ENCODE results near the gene ETF1.

The ETF1 gene

DNA sequence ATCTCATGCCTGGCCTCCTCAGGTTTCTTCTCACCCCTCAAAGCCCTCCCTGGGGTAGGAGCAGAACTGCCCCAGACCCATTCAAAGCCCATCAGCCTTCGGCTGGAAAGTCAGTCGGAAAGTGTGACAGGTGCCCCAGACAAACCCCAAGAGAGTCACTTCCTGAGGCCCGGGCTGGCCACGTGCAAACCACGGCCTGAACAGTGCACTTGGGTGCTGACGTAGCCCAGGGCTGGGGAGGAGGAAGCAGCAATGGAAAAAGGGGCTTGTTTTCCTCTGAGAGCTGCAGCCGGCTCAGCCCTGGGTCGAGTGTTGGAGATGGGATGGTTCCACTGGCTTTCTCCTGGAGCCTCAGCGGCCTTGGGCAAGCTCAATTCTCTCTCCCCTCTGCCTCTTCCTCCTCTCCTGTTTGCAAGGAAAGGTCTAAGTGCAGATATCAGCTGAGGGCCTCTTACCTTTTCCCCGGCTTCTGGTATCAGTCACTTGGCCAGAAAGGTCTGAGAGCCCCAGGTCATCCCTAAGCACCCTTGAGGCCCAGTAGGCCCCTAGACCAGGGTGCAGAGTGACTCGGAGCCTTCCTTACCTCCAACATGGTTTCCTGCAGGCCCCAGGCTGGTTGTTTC is 83.6 kb downstream of the ETF1 start:
- DNase-seq, result peak; percentile 81

DNA sequence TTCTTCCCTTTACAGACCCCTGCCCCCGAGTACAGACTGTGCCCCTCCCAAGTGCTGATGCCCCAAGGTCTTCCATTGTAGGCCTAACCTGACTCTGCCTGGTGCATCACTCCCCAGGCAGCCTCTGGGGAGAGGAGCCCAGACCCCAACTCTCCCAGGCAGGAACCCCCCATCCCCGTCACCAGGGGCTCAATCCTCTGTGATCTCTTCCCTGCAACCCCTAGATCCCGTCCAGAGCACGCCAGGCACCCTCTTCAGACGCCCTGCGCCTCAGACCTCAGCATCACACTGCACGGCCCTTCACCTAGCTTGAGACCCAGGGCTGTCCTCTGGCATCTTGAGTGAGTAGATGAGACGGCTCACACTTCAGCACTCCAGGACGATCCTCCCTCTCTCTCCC is 84.2 kb downstream of the ETF1 start:
- no peak for DNase-seq

DNA sequence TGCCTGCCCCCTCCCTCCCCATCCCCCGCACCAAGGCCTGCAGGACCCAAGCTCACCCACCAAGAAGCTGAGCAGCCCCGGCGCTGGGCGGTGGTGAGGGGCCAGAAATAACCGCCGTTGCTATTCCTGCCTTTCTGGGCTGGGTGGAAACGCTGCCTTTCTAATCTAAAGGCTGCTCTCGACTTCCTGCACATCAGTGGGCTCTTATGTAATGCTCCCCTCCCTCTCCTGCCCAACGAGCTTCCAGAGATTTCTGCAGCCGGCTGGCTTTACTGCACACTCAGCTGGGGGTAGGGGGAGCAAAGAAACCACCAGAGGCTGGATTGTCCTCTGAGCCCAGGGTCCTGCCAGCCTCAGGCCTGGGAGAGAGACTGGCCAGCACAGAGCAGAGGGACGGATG is 84.7 kb downstream of the ETF1 start:
- DNase-seq, result no peak

DNA sequence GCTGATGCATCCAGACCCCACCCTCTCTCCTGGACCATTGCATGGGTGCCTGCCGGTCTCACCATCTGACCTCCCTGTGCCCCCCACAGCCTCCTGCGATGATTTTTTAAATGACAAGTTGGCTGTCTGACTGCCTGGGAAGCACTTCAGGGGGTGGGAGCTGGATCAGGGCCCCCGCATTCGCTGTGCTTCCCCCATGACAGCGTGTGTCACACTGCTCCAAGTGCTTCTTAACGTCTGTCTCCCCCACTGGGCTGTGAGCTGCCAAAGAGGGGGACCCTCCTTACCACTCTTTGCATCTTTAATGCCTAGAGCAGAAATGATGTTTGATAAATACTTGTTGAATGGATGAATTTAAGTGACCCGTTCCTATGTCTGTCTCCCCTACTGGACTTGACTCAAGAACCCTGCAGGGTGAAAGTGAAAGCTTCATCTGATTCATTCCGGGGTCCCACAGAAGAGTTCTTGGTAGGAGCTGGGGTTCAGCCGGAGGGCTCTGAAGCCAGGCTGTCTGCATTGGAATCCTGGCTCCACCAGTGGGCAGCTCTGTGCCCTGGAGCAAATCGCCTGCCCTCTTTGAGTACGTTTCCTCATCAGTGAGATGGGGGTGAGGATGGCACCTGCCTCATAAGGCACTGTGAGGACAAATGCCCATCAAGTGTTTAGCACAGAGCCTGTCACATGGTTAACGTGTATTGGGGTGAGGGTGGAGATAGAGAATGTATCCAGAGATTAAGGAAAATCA is 85.3 kb downstream of the ETF1 start:
- no peak for DNase-seq
